ENCODE data around the gene ACSL6.

DNA sequence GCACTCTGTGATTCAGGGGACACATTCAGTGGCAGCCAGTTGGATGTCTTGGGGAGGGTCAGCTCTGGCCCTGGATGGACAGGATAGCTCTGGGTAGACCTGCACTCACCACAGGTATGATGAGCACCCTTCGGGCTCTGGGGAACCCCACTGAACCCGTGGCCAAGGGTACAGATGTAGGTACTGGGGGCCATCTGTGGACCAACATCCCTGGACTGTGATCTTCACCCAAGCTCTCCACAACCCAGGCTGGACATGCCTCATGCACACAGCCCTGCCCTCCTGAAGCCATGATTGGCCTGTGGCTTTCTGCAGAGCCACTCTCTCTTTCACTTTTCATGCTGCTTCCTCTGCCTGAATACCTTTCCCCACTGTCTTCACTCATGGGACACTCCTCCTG is 15.6 kb upstream of the ACSL6 start:
- TF ChIP-seq, protein P1, sequence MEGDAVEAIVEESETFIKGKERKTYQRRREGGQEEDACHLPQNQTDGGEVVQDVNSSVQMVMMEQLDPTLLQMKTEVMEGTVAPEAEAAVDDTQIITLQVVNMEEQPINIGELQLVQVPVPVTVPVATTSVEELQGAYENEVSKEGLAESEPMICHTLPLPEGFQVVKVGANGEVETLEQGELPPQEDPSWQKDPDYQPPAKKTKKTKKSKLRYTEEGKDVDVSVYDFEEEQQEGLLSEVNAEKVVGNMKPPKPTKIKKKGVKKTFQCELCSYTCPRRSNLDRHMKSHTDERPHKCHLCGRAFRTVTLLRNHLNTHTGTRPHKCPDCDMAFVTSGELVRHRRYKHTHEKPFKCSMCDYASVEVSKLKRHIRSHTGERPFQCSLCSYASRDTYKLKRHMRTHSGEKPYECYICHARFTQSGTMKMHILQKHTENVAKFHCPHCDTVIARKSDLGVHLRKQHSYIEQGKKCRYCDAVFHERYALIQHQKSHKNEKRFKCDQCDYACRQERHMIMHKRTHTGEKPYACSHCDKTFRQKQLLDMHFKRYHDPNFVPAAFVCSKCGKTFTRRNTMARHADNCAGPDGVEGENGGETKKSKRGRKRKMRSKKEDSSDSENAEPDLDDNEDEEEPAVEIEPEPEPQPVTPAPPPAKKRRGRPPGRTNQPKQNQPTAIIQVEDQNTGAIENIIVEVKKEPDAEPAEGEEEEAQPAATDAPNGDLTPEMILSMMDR (IDR thresholded peaks at IDR 0.05): no peak
- TF ChIP-seq EZH2 (IDR thresholded peaks at IDR 0.05) (no peak), EZH2phosphoT487 (IDR thresholded peaks at IDR 0.05) (no peak)

Data from neural progenitor cell (in vitro differentiated cells).